ENCODE results near the gene PATL1. TPM values are rescaled to one million over a fixed set of nuclear protein-coding genes. Genes with fewer than 3 reads are reported as not detected.

PATL1 gene
- total and polyA plus RNA-seq, 2 donors (not counting 1 experiment from before 2014, with no cell fraction given) = 40.8 to 45.0 TPM

GRCh38 chr11:59673291-59673690 is 4.5 kb upstream of the PATL1 start:
- CTCF ChIA-PET = interaction anchor here (0.6 kb wide), 1 partner anchor 79 kb away, joined by 3 read pairs; no protein-coding TSS in a partner anchor
- Mint-ChIP-seq H3K4me1 (peaks cover 13% of the 10 kb centered on the region), H3K27me3 (peaks cover 4% of the 10 kb centered on the region), H3K4me3 (no peak overlapping the region), H3K27ac (no peak overlapping the region), H3K9me3 (ENCODE audit: insufficient read depth) (no peaks in the 10 kb centered on the region)
- Histone ChIP-seq H2AFZ (ENCODE audit: insufficient read depth, low read depth, low read length, poor library complexity, severe bottlenecking) (no peak overlapping the region), H3K27ac (ENCODE audit: low read length in 2 of 2) (no peak overlapping the region), H3K4me2 (replicated peaks; ENCODE audit: low read depth, low read length, poor library complexity, severe bottlenecking) (no peak overlapping the region), H3K9me3 (ENCODE audit: control extremely low read depth in 1 of 3, control insufficient read depth in 2 of 3, insufficient read depth in 1 of 3, low read length in 2 of 3) (no peaks in the 10 kb centered on the region), H3K9ac (ENCODE audit: low read length) (no peak overlapping the region), H3K36me3 (replicated peaks in 1 of 2; ENCODE audit: control extremely low read depth in 1 of 2, control insufficient read depth in 1 of 2, extremely low read depth in 1 of 2, insufficient read depth in 2 of 2, low read length in 1 of 2) (no peaks in the 10 kb centered on the region), H3K27me3 (replicated peaks in 1 of 4; ENCODE audit: control extremely low read depth in 1 of 4, control insufficient read depth in 3 of 4, insufficient read depth in 4 of 4, low read length in 3 of 4) (peaks cover 0 to 2% (median 0%) of the 10 kb centered on the region in 4 experiments), H3K4me3 (ENCODE audit: control extremely low read depth in 1 of 5, extremely low read depth in 1 of 5, insufficient read depth in 1 of 5, low read depth in 2 of 5, low read length in 4 of 5) (no peak overlapping the region), H4K20me1 (ENCODE audit: control insufficient read depth, insufficient read depth, low read length, poor library complexity, severe bottlenecking) (no peaks in the 10 kb centered on the region), H3K79me2 (ENCODE audit: control insufficient read depth, insufficient read depth, low read length) (peaks cover 9% of the 10 kb centered on the region), H3K4me1 (ENCODE audit: control insufficient read depth in 2 of 2, insufficient read depth in 2 of 2, low read length in 2 of 2) (peaks cover 7 to 10% of the 10 kb centered on the region in 2 donors)
- ATAC-seq (ENCODE audit: low read depth) (no peak), DNase-seq (no peak)
- POLR2A ChIA-PET = no interaction called here
- WGBS (ENCODE audit: insufficient coverage) = 100% methylated on average over 1 of the region's 2 CpGs
- TF ChIP-seq, protein P1, sequence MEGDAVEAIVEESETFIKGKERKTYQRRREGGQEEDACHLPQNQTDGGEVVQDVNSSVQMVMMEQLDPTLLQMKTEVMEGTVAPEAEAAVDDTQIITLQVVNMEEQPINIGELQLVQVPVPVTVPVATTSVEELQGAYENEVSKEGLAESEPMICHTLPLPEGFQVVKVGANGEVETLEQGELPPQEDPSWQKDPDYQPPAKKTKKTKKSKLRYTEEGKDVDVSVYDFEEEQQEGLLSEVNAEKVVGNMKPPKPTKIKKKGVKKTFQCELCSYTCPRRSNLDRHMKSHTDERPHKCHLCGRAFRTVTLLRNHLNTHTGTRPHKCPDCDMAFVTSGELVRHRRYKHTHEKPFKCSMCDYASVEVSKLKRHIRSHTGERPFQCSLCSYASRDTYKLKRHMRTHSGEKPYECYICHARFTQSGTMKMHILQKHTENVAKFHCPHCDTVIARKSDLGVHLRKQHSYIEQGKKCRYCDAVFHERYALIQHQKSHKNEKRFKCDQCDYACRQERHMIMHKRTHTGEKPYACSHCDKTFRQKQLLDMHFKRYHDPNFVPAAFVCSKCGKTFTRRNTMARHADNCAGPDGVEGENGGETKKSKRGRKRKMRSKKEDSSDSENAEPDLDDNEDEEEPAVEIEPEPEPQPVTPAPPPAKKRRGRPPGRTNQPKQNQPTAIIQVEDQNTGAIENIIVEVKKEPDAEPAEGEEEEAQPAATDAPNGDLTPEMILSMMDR (IDR thresholded peaks at IDR 0.05) = no peak
- TF ChIP-seq EZH2 (IDR thresholded peaks at IDR 0.05; ENCODE audit: borderline replicate concordance, insufficient read depth, low read depth, low read length, poor library complexity, severe bottlenecking) = no peak
- intact Hi-C loops (cut with micrococcal nuclease) = no loop called here

DNA sequence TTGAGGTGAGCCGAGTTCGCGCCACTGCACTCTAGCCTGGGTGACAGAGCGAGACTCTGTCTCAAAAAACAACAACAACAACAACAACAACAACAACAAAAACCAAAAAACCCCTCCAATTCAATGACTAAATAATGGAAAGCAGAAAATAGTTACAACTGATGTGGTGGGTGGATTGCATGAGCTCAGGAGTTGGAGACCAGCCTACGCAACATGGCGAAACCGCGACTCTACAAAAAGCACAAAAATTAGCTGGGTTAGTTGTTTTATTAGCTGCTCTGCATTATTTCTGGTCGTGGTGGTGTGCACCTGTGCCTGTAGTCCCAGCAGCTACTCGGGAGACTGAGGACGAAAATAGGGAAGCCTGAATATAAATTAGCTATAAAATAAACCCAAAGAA is 2.6 kb upstream of the PATL1 start:
- Histone ChIP-seq H2AFZ (ENCODE audit: insufficient read depth, low read depth, low read length, poor library complexity, severe bottlenecking) (no peak overlapping the region), H3K9me3 (ENCODE audit: control extremely low read depth in 1 of 3, control insufficient read depth in 2 of 3, insufficient read depth in 1 of 3, low read length in 2 of 3) (no peaks in the 10 kb centered on the region), H3K79me2 (ENCODE audit: control insufficient read depth, insufficient read depth, low read length) (peaks cover 27% of the 10 kb centered on the region), H3K4me3 (ENCODE audit: control extremely low read depth in 1 of 5, extremely low read depth in 1 of 5, insufficient read depth in 1 of 5, low read depth in 2 of 5, low read length in 4 of 5) (no peak overlapping the region), H3K9ac (ENCODE audit: low read length) (no peak overlapping the region), H3K4me2 (replicated peaks; ENCODE audit: low read depth, low read length, poor library complexity, severe bottlenecking) (no peak overlapping the region), H3K27ac (ENCODE audit: low read length in 2 of 2) (no peak overlapping the region), H4K20me1 (ENCODE audit: control insufficient read depth, insufficient read depth, low read length, poor library complexity, severe bottlenecking) (peaks cover 12% of the 10 kb centered on the region), H3K27me3 (replicated peaks in 1 of 4; ENCODE audit: control extremely low read depth in 1 of 4, control insufficient read depth in 3 of 4, insufficient read depth in 4 of 4, low read length in 3 of 4) (peaks cover 0 to 2% (median 0%) of the 10 kb centered on the region in 4 experiments), H3K36me3 (replicated peaks in 1 of 2; ENCODE audit: control extremely low read depth in 1 of 2, control insufficient read depth in 1 of 2, extremely low read depth in 1 of 2, insufficient read depth in 2 of 2, low read length in 1 of 2) (peaks cover 0 to 5% of the 10 kb centered on the region in 2 experiments), H3K4me1 (ENCODE audit: control insufficient read depth in 2 of 2, insufficient read depth in 2 of 2, low read length in 2 of 2) (peaks cover 20% of the 10 kb centered on the region in 2 donors)
- ChIA-PET CTCF (interaction anchor here (0.8 kb wide), 1 partner anchor 9 kb away, joined by 4 read pairs; no protein-coding TSS in a partner anchor), POLR2A (no interaction called here)
- H3K4me1 Mint-ChIP-seq = peaks cover 28% of the 10 kb centered on the region
- no peaks in the 10 kb centered on the region for H3K9me3 Mint-ChIP-seq (ENCODE audit: insufficient read depth)
- H3K4me3 Mint-ChIP-seq = no peak overlapping the region
- no peak for DNase-seq
- WGBS (ENCODE audit: insufficient coverage) = 83% methylated on average over 4 of the region's 11 CpGs
- peaks cover 4% of the 10 kb centered on the region for H3K27me3 Mint-ChIP-seq
- no peak for ATAC-seq (ENCODE audit: low read depth)
- H3K27ac Mint-ChIP-seq = no peak overlapping the region
- intact Hi-C loops (cut with micrococcal nuclease) = no loop called here
- TF ChIP-seq EZH2 (IDR thresholded peaks at IDR 0.05; ENCODE audit: borderline replicate concordance, insufficient read depth, low read depth, low read length, poor library complexity, severe bottlenecking) = no peak
- TF ChIP-seq, protein P1 (IDR thresholded peaks at IDR 0.05) = no peak
